GM23338 (cell line): ENCODE results near the gene MTHFD1L. TPM values are rescaled to one million over a fixed set of nuclear protein-coding genes. Genes with fewer than 3 reads are reported as not detected.

Source experiments
- ATAC-seq: fragments of 200-7000 bp; cut with Tn5 transposase; 3 replicates; pipeline ENCODE4 v1.9.1; 2020
- DNase-seq: peaks from one replicate; pipeline ENCODE4 v3.0.0-alpha.2; 2015; ENCODE audit warnings: low spot score
- H2AFZ ChIP-seq: fragments of 200-600 bp; sonication (generic); 2 replicates; pipeline ENCODE4 v1.8.0; 2016; ENCODE audit warnings: antibody characterized with exemption, mild to moderate bottlenecking, moderate library complexity
- H3F3A ChIP-seq: fragments of 200-600 bp; sonication (generic); replicated peaks from 2 replicates; pipeline ENCODE4 v1.8.0; 2017; ENCODE audit warnings: antibody characterized with exemption, mixed run types, low read depth
- H3K27ac ChIP-seq: fragments of 200-600 bp; sonication (generic); 2 replicates; pipeline ENCODE4 v1.6.1; 2016; ENCODE audit warnings: low read depth
- H3K27me3 ChIP-seq: fragments of 200-600 bp; sonication (generic); 2 replicates; pipeline ENCODE4 v1.8.0; 2016; ENCODE audit warnings: mild to moderate bottlenecking, mixed run types, moderate library complexity; ENCODE audit not compliant: insufficient read depth
- H3K36me3 ChIP-seq: fragments of 200-600 bp; sonication (generic); 2 replicates; pipeline ENCODE4 v1.8.0; 2016; ENCODE audit warnings: mild to moderate bottlenecking; ENCODE audit not compliant: insufficient read depth
- H3K4me1 ChIP-seq: fragments of 200-600 bp; sonication (generic); 2 replicates; pipeline ENCODE4 v1.8.0; 2016; ENCODE audit warnings: mild to moderate bottlenecking, moderate library complexity; ENCODE audit not compliant: insufficient read depth
- H3K4me2 ChIP-seq: fragments of 200-600 bp; sonication (generic); 2 replicates; pipeline ENCODE4 v1.7.1; 2017; ENCODE audit warnings: mixed run types
- H3K4me3 ChIP-seq: fragments of 200-600 bp; sonication (generic); 2 replicates; pipeline ENCODE4 v1.6.1; 2016; ENCODE audit warnings: mixed run types
- H3K79me2 ChIP-seq: fragments of 200-600 bp; sonication (generic); replicated peaks from 2 replicates; pipeline ENCODE4 v1.8.0; 2017; ENCODE audit warnings: mild to moderate bottlenecking; ENCODE audit not compliant: insufficient read depth
- H3K9me2 ChIP-seq: fragments of 200-600 bp; sonication (generic); 2 replicates; pipeline ENCODE4 v1.8.0; 2017; ENCODE audit not compliant: insufficient read depth
- H4K20me1 ChIP-seq: fragments of 200-600 bp; sonication (generic); replicated peaks from 2 replicates; pipeline ENCODE4 v1.8.0; 2017; ENCODE audit warnings: mild to moderate bottlenecking; ENCODE audit not compliant: insufficient read depth
- H3K27ac Mint-ChIP-seq: 2 replicates; pipeline ENCODE4 v1.8.0; 2020; ENCODE audit warnings: inconsistent platforms, mild to moderate bottlenecking, moderate library complexity, mixed read lengths
- H3K27me3 Mint-ChIP-seq: 3 replicates; pipeline ENCODE4 v1.8.0; 2022; ENCODE audit warnings: low read depth, mild to moderate bottlenecking, moderate library complexity, mixed read lengths, inconsistent platforms; ENCODE audit not compliant: insufficient read depth, poor library complexity
- H3K36me3 Mint-ChIP-seq: 3 replicates; pipeline ENCODE4 v1.8.0; 2021; ENCODE audit warnings: low read depth, mild to moderate bottlenecking, inconsistent platforms, moderate library complexity, mixed read lengths
- H3K4me1 Mint-ChIP-seq: 3 replicates; pipeline ENCODE4 v1.8.0; 2020; ENCODE audit warnings: mild to moderate bottlenecking, inconsistent platforms, mixed read lengths
- H3K4me3 Mint-ChIP-seq: 3 replicates; pipeline ENCODE4 v1.8.0; 2021; ENCODE audit warnings: moderate library complexity, mild to moderate bottlenecking, inconsistent platforms, mixed read lengths
- H3K9me3 Mint-ChIP-seq: 3 replicates; pipeline ENCODE4 v1.8.0; 2020; ENCODE audit warnings: moderate library complexity, mild to moderate bottlenecking, inconsistent platforms, mixed read lengths
- CREB1 ChIP-seq: fragments of 250-450 bp; sonication (Bioruptor Pico); IDR thresholded peaks from 2 replicates; pipeline ENCODE4 v1.5.0; 2020; ENCODE audit warnings: low read depth, mild to moderate bottlenecking, moderate library complexity
- EZH2 ChIP-seq: fragments of 200-600 bp; sonication (generic); IDR thresholded peaks from one replicate; pipeline ENCODE4 v1.8.0; 2017; ENCODE audit warnings: antibody characterized with exemption, mild to moderate bottlenecking, low read depth; ENCODE audit not compliant: unreplicated experiment
- EZH2phosphoT487 ChIP-seq: fragments of 200-600 bp; sonication (generic); IDR thresholded peaks from one replicate; pipeline ENCODE4 v1.8.1; 2018; ENCODE audit warnings: antibody characterized with exemption; ENCODE audit not compliant: unreplicated experiment
- JUNB ChIP-seq: IDR thresholded peaks from one replicate; pipeline ENCODE4 v1.6.1; 2016; ENCODE audit warnings: antibody characterized with exemption; ENCODE audit not compliant: unreplicated experiment
- NANOG ChIP-seq: IDR thresholded peaks from 2 replicates; pipeline ENCODE4 v1.6.1; 2016; ENCODE audit warnings: antibody characterized with exemption, borderline replicate concordance
- POLR2AphosphoS5 ChIP-seq: IDR thresholded peaks from 2 replicates; pipeline ENCODE4 v1.6.1; 2016; ENCODE audit warnings: antibody characterized with exemption, low read depth
- STAT1 ChIP-seq: IDR thresholded peaks from one replicate; pipeline ENCODE4 v1.6.1; 2016; ENCODE audit warnings: antibody characterized with exemption; ENCODE audit not compliant: unreplicated experiment
- ZNF114 ChIP-seq: fragments of 250-450 bp; sonication (Bioruptor Pico); IDR thresholded peaks from 2 replicates; pipeline ENCODE4 v1.5.0; 2020; ENCODE audit warnings: mild to moderate bottlenecking, moderate library complexity
- ZNF331 ChIP-seq: fragments of 250-450 bp; sonication (Bioruptor Pico); IDR thresholded peaks from 2 replicates; pipeline ENCODE4 v1.5.0; 2020; ENCODE audit warnings: low read depth, mild to moderate bottlenecking, moderate library complexity
- polyA plus RNA-seq: library from polyadenylated mRNA; unstranded; fragments of >200 nt; fragmentation: Nextera tagmentation; extraction: Ambion mirVana; gene quantifications from 2 replicates; pipeline ENCODE4 v1.2.1, GENCODE V29; 2016
- total RNA-seq: library from RNA; depleted of rRNA; stranded (reverse); fragments of >200 nt; shearing (Covaris generic); gene quantifications from 2 replicates; pipeline ENCODE4 v1.2.3, GENCODE V29; 2014
- TF ChIP-seq, protein P1 (sequence below): IDR thresholded peaks from 2 replicates; pipeline ENCODE4 v1.6.1; 2016; ENCODE audit warnings: antibody characterized with exemption
- TF ChIP-seq, protein P2 (sequence below): fragments of 250-450 bp; sonication (Bioruptor Pico); IDR thresholded peaks from 2 replicates; pipeline ENCODE4 v1.5.0; 2020; ENCODE audit warnings: mild to moderate bottlenecking, moderate library complexity
- TF ChIP-seq, protein P3 (sequence below): IDR thresholded peaks from one replicate; pipeline ENCODE4 v1.6.1; 2018; ENCODE audit warnings: antibody characterized with exemption; ENCODE audit not compliant: unreplicated experiment

The MTHFD1L gene
- total and polyA plus RNA-seq, 2 experiments from 2014 or later = 53.2 to 66.8 TPM

DNA sequence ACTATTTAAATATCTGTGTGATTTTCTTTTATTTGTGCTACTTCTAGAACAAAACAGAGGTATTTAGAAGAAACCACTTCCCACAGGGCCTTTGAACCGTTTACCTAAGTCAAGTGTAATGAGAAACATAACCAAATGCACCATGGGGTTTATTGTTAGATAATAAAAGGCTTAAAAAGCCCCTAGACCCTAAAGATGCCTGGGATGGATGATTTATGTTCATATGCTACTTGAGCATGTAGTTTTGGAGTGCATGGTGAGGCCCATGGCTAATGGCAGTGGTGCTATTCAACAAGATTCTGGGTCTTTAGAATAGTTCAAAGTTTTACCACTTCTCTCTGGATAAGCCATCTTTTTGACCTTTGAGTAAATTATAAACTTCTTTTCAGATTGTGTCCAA is 65.9 kb downstream of the MTHFD1L start (continued):
- TF ChIP-seq CREB1 (CRISPR knock-in tag) = no peak
- TF ChIP-seq NANOG = no peak
- no peak for TF ChIP-seq EZH2phosphoT487
- TF ChIP-seq, protein P1, sequence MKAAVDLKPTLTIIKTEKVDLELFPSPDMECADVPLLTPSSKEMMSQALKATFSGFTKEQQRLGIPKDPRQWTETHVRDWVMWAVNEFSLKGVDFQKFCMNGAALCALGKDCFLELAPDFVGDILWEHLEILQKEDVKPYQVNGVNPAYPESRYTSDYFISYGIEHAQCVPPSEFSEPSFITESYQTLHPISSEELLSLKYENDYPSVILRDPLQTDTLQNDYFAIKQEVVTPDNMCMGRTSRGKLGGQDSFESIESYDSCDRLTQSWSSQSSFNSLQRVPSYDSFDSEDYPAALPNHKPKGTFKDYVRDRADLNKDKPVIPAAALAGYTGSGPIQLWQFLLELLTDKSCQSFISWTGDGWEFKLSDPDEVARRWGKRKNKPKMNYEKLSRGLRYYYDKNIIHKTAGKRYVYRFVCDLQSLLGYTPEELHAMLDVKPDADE = no peak
- no peak for TF ChIP-seq ZNF331 (CRISPR knock-in tag)
- no peak for TF ChIP-seq EZH2

DNA sequence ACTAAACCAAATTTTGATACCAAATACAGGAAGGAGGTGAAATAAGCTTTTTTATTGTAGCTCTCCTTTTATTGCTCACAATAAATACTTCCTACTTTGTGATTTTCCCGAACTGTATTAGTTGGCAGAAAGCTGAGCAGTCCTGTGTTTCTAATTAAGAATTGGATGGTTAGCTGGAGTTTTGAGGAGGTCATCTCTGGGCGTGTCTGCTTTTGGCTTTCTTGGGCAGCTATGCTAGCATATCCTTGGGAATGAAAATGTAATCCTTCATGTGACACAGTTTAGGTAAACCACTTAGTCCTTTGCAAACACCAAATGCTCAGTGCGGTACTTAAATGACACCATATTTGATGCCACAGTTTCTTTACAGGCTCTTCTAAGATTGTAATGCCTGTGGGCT is 67.5 kb downstream of the MTHFD1L start:
- no peak for DNase-seq
- Mint-ChIP-seq H3K27ac (no peak overlapping the region), H3K9me3 (no peaks in the 10 kb centered on the region), H3K36me3 (peaks cover 50% of the 10 kb centered on the region), H3K4me3 (no peak overlapping the region), H3K27me3 (peaks cover 4% of the 10 kb centered on the region), H3K4me1 (no peaks in the 10 kb centered on the region)
- Histone ChIP-seq H4K20me1 (peaks cover 5% of the 10 kb centered on the region), H3K27me3 (no peaks in the 10 kb centered on the region), H3K79me2 (no peaks in the 10 kb centered on the region), H3K36me3 (peaks cover 26% of the 10 kb centered on the region; the same call in 1 of the 2 replicates), H2AFZ (no peak overlapping the region), H3K4me3 (no peak overlapping the region), H3K4me1 (no peaks in the 10 kb centered on the region), H3F3A (no peaks in the 10 kb centered on the region), H3K9me2 (no peaks in the 10 kb centered on the region), H3K27ac (no peak overlapping the region), H3K4me2 (no peak overlapping the region)
- no peak for ATAC-seq
- TF ChIP-seq STAT1 = no peak
- TF ChIP-seq CREB1 (CRISPR knock-in tag) = no peak
- no peak for TF ChIP-seq ZNF331 (CRISPR knock-in tag)
- TF ChIP-seq, protein P2, sequence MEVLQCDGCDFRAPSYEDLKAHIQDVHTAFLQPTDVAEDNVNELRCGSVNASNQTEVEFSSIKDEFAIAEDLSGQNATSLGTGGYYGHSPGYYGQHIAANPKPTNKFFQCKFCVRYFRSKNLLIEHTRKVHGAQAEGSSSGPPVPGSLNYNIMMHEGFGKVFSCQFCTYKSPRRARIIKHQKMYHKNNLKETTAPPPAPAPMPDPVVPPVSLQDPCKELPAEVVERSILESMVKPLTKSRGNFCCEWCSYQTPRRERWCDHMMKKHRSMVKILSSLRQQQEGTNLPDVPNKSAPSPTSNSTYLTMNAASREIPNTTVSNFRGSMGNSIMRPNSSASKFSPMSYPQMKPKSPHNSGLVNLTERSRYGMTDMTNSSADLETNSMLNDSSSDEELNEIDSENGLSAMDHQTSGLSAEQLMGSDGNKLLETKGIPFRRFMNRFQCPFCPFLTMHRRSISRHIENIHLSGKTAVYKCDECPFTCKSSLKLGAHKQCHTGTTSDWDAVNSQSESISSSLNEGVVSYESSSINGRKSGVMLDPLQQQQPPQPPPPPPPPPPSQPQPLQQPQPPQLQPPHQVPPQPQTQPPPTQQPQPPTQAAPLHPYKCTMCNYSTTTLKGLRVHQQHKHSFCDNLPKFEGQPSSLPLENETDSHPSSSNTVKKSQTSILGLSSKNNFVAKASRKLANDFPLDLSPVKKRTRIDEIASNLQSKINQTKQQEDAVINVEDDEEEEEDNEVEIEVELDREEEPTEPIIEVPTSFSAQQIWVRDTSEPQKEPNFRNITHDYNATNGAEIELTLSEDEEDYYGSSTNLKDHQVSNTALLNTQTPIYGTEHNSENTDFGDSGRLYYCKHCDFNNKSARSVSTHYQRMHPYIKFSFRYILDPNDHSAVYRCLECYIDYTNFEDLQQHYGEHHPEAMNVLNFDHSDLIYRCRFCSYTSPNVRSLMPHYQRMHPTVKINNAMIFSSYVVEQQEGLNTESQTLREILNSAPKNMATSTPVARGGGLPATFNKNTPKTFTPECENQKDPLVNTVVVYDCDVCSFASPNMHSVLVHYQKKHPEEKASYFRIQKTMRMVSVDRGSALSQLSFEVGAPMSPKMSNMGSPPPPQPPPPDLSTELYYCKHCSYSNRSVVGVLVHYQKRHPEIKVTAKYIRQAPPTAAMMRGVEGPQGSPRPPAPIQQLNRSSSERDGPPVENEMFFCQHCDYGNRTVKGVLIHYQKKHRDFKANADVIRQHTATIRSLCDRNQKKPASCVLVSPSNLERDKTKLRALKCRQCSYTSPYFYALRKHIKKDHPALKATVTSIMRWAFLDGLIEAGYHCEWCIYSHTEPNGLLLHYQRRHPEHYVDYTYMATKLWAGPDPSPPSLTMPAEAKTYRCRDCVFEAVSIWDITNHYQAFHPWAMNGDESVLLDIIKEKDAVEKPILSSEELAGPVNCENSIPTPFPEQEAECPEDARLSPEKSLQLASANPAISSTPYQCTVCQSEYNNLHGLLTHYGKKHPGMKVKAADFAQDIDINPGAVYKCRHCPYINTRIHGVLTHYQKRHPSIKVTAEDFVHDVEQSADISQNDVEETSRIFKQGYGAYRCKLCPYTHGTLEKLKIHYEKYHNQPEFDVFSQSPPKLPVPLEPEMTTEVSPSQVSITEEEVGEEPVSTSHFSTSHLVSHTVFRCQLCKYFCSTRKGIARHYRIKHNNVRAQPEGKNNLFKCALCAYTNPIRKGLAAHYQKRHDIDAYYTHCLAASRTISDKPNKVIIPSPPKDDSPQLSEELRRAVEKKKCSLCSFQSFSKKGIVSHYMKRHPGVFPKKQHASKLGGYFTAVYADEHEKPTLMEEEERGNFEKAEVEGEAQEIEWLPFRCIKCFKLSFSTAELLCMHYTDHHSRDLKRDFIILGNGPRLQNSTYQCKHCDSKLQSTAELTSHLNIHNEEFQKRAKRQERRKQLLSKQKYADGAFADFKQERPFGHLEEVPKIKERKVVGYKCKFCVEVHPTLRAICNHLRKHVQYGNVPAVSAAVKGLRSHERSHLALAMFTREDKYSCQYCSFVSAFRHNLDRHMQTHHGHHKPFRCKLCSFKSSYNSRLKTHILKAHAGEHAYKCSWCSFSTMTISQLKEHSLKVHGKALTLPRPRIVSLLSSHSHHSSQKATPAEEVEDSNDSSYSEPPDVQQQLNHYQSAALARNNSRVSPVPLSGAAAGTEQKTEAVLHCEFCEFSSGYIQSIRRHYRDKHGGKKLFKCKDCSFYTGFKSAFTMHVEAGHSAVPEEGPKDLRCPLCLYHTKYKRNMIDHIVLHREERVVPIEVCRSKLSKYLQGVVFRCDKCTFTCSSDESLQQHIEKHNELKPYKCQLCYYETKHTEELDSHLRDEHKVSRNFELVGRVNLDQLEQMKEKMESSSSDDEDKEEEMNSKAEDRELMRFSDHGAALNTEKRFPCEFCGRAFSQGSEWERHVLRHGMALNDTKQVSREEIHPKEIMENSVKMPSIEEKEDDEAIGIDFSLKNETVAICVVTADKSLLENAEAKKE (CRISPR knock-in tag) = no peak
- TF ChIP-seq POLR2AphosphoS5 = no peak
- no peak for TF ChIP-seq ZNF114 (CRISPR knock-in tag)
- TF ChIP-seq EZH2 = no peak
- TF ChIP-seq, protein P1 = no peak
- TF ChIP-seq JUNB = no peak
- TF ChIP-seq NANOG = no peak
- TF ChIP-seq, protein P3, sequence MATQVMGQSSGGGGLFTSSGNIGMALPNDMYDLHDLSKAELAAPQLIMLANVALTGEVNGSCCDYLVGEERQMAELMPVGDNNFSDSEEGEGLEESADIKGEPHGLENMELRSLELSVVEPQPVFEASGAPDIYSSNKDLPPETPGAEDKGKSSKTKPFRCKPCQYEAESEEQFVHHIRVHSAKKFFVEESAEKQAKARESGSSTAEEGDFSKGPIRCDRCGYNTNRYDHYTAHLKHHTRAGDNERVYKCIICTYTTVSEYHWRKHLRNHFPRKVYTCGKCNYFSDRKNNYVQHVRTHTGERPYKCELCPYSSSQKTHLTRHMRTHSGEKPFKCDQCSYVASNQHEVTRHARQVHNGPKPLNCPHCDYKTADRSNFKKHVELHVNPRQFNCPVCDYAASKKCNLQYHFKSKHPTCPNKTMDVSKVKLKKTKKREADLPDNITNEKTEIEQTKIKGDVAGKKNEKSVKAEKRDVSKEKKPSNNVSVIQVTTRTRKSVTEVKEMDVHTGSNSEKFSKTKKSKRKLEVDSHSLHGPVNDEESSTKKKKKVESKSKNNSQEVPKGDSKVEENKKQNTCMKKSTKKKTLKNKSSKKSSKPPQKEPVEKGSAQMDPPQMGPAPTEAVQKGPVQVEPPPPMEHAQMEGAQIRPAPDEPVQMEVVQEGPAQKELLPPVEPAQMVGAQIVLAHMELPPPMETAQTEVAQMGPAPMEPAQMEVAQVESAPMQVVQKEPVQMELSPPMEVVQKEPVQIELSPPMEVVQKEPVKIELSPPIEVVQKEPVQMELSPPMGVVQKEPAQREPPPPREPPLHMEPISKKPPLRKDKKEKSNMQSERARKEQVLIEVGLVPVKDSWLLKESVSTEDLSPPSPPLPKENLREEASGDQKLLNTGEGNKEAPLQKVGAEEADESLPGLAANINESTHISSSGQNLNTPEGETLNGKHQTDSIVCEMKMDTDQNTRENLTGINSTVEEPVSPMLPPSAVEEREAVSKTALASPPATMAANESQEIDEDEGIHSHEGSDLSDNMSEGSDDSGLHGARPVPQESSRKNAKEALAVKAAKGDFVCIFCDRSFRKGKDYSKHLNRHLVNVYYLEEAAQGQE = no peak
- TF ChIP-seq EZH2phosphoT487 = no peak
